ENCODE results near the gene TLE5. TPM values are rescaled to one million over a fixed set of nuclear protein-coding genes. Genes with fewer than 3 reads are reported as not detected.

TLE5 gene
- total and polyA plus RNA-seq, 7 donors: 561 to 714 (median 588) TPM

GRCh38 chr19:3033595-3034405 lies 28.5 kb downstream of the TLE5 start:
- WGBS, 2 donors: 78 to 84% methylated on average over 11 of the region's 11 CpGs
- no peak overlapping the region for H3K27ac ChIP-seq
- no peaks in the 10 kb centered on the region for H3K36me3 ChIP-seq
- H3K9me3 ChIP-seq: no peaks in the 10 kb centered on the region
- H3K27me3 ChIP-seq: no peaks in the 10 kb centered on the region
- no peak for DNase-seq
- H3K4me3 ChIP-seq: no peak overlapping the region
- peaks cover 0 to 27% (median 23%) of the 10 kb centered on the region in 4 donors for H3K4me1 ChIP-seq
- TF ChIP-seq CTCF (IDR thresholded peaks at IDR 0.05): no peak
- no peak for TF ChIP-seq POLR2A (IDR thresholded peaks at IDR 0.05)
- no peak for TF ChIP-seq POLR2AphosphoS5 (IDR thresholded peaks at IDR 0.05)
- TF ChIP-seq EP300 (IDR thresholded peaks at IDR 0.05): no peak
- intact Hi-C loops (cut with DNase I): loop anchor here (2.0 kb wide), 1 partner anchor 55 kb away; no protein-coding TSS in a partner anchor

GRCh38 chr19:3031607-3031867 lies 30.8 kb downstream of the TLE5 start:
- no peak for TF ChIP-seq EP300 (IDR thresholded peaks at IDR 0.05)
- TF ChIP-seq POLR2AphosphoS5 (IDR thresholded peaks at IDR 0.05): no peak
- TF ChIP-seq POLR2A (IDR thresholded peaks at IDR 0.05): no peak
- TF ChIP-seq CTCF (IDR thresholded peaks at IDR 0.05): no peak
- Histone ChIP-seq H3K4me1 (peaks cover 0 to 32% (median 30%) of the 10 kb centered on the region in 4 donors), H3K27me3 (no peaks in the 10 kb centered on the region), H3K36me3 (no peaks in the 10 kb centered on the region), H3K4me3 (no peak overlapping the region), H3K9me3 (no peaks in the 10 kb centered on the region), H3K27ac (no peak overlapping the region)
- 72 to 79% methylated on average over 5 of the region's 5 CpGs for WGBS, 2 donors
- intact Hi-C loops (cut with DNase I): no loop called here
- DNase-seq: no peak

GRCh38 chr19:3029065-3029923 lies 33.0 kb downstream of the TLE5 start, which contains the start of gene TLE2:
TSS of gene TLE2 (minus strand) at chr19:3029280. CDS start at chr19:3028904, 376 bp downstream.
- peak within 1 kb of the TSS; percentile 59 to 77 (median 70) for H3K27ac ChIP-seq
- 2 to 3% methylated on average over 85 of the region's 85 CpGs for WGBS, 2 donors
- H3K4me3 ChIP-seq: peak within 1 kb of the TSS; percentile 67 to 87 (median 76)
- TF ChIP-seq EP300 (IDR thresholded peaks at IDR 0.05) (no peak), POLR2AphosphoS5 (IDR thresholded peaks at IDR 0.05) (no peak), POLR2A (IDR thresholded peaks at IDR 0.05) (no peak), CTCF (IDR thresholded peaks at IDR 0.05) (no peak)
- DNase-seq: no peak
- H3K4me1 ChIP-seq: peaks cover 0 to 19% (median 18%) of the 10 kb centered on the region in 4 donors
- H3K27me3 ChIP-seq: no peaks in the 10 kb centered on the region
- no peaks in the 10 kb centered on the region for H3K9me3 ChIP-seq
- intact Hi-C loops (cut with DNase I): no loop called here
- H3K36me3 ChIP-seq: peaks cover 0 to 3% (median 0%) of the 10 kb centered on the region in 4 donors

- no peaks in the 10 kb centered on the region for H3K9me3 ChIP-seq
- peaks cover 0 to 3% (median 0%) of the 10 kb centered on the region in 4 donors for H3K36me3 ChIP-seq
- TF ChIP-seq POLR2AphosphoS5 (IDR thresholded peaks at IDR 0.05) (no peak), CTCF (IDR thresholded peaks at IDR 0.05) (no peak), EP300 (IDR thresholded peaks at IDR 0.05) (no peak), POLR2A (IDR thresholded peaks at IDR 0.05) (no peak)
- intact Hi-C loops (cut with DNase I): no loop called here
- 1 to 3% methylated on average over 40 of the region's 40 CpGs for WGBS, 2 donors
- peak overlapping the region; percentile 67 to 87 (median 76) for H3K4me3 ChIP-seq
- peaks cover 0 to 18% (median 16%) of the 10 kb centered on the region in 4 donors for H3K4me1 ChIP-seq
- H3K27ac ChIP-seq: peak overlapping the region; percentile 57 to 77 (median 70)
- H3K27me3 ChIP-seq: no peaks in the 10 kb centered on the region
- no peak for DNase-seq
Measured at GRCh38 chr19:3028305-3029064, 33.8 kb downstream of the TLE5 start.

Data from sigmoid colon (tissue), 7 donors.